Stimulated activated CD8-positive, alpha-beta memory T cell treated with anti-CD3 and anti-CD28 coated beads, Interleukin-12 subunit alpha, Interleukin-12 subunit beta, amount 100 ng/mL, for 24 hours (primary cell): Measurements from ENCODE around the gene LGMN.
"Not testable (repeated sequence)": the region's sequence is repeated elsewhere in the genome, so short reads cannot be mapped to it uniquely, and the experiment has no call there.

Experiments used
- DNase-seq: peaks from one replicate; pipeline ENCODE4 v3.0.0-alpha.2; 2020; ENCODE audit errors: extremely low read depth

LGMN gene

GRCh38 chr14:92694807-92695206, 53.6 kb downstream of the LGMN start:
- no peak for DNase-seq

DNA sequence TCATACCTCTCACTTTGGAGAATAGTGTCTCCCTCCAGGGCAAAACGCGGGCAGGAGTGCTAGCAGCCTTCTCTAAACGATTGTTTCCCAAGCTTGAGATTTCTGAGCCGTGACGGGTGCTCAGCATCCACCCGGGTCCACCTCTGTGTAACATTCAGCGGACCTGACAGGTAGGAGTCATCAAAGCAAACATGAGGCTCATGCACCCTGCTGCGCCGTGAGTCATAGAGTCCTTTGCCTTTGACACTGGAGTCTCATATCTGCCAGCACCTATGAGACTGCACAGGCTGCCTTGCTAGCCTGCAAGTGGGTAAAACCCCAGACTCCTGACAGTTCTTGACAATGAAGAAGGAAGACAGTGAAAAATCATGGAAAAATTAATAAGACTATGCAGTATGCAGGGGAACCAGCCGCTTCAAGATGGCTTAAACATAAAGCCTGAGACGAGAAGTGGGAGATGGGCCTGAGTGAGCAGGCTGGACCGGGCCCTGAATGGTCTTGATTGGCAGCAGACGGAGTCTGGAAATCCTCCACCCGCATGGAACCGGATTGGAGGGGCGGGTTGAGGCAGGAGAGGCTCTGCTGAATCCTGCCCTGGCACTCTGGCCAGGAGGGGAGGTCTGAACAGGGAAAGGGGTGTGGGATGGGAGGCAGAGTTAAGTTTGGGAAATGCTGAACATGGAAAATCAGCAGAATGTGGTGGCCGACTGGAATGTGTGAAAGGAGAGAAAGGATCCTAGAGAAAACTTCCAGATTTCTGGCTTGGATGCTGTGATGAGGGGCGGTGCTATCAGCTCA, 54.2 kb downstream of the LGMN start:
- DNase-seq = no peak

- no peak for DNase-seq
Measured at GRCh38 chr14:92692822-92693226, 55.6 kb downstream of the LGMN start.

DNA sequence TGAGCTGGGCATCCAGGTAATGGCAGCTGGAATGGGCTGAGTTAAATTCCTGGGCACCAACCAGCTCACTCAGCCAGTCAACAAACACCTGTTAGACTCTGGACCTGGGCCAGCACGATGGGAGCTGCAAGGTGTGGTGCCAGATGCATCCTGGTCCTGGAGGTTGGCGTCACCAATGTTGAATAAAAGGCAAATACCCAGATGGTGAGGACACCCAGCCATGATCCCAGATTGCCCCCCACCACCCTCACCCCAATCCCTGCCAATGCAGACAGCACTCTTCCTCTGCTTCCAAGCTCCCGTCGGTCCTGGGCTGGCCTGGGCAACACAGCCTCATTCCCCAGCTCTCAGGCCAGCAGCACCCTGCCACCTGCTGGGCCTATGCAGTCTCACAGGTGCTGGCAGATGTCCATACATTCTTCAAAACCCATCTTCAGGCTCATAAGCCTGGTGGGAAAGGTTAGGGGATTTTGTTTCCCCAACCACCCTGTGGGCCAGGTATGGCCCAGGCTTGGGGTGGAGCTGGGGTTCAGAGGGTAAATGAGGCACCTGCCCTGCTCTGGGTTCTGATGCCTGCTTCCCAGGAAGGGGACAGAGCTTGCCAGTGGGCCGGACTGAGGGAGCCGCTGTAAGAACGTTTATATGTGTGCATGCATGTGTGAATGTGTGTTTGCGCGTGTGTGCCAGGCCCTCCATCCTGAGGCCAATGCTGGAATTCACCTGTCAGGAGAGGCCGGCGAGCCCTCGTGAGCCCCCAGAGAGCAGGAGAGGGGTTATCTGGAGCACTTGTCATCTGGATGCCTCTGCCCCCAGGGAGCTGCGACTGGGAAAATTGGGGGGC, 58.0 kb downstream of the LGMN start:
- DNase-seq = no peak

DNA sequence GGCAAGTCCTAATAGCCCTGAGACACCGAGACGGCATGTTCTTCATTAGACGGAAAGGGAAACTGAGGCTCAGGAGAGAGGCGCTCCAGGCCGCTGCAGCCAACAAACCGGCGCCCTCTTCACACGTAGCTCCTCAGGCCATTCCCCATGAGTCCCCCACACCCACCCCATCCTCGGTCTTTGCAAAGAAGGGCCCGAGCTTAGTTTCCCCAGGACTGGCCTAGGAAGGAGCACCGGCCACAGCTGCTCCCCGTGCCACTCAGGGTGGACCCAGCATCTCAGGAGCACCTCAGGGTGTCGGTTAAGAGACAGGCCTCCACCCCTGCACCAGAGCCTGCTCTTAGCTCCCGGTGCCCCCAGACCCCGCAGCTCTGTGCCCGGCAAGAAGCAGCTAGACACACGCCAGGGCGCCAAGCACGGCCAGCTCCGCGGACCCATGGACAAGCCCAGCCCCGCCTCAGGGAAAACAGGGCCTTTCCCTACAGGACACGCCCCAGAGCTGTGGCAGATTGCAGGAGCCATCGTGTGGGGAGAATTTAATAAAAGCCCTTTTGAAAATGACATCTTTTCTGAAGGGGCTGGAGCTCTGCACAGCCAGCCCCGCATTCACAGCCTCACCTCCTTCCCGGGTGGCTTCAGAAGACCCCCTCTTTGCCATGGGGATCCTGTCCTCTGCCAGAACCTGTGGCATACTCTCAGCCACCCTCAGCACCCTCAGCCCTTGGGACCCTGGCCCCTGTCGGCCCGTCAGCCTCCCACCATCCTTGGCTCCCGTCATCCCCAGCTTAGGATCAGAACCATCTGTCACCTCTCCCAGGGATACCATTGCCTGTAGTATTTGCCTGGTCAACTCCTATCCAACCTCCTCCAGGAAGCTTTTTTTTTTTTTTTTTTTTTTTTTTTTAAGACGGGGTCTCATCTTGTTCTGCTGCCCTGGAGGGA, 59.7 kb downstream of the LGMN start:
- DNase-seq = no peak

GRCh38 chr14:92687681-92688433, 60.6 kb downstream of the LGMN start:
- DNase-seq = no peak

GRCh38 chr14:92686900-92687427, 61.5 kb downstream of the LGMN start:
- DNase-seq = no peak

DNA sequence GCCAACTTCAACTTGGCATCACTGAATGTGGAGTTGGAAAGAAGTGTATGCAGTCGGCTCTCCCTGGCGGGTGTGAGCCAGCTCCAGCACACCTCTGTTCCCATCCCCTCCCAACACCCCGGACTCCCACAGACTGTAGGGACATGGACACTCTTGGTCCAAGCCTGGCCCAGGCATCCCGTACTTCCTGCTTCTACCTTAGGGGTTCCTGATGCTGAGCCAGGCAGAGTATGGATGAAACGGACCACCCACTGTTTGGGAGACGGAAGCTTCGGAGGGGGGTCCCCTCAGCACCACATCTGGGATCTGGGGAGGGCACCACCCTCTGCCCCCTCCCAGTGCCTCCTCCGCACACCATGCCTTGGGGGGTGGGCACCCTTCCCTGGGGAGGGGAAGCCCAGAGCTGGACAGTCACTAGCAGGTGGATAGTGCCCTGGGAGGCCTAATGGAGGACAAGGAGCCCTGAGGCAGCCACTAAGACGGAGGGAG, 62.0 kb downstream of the LGMN start:
- no peak for DNase-seq

DNA sequence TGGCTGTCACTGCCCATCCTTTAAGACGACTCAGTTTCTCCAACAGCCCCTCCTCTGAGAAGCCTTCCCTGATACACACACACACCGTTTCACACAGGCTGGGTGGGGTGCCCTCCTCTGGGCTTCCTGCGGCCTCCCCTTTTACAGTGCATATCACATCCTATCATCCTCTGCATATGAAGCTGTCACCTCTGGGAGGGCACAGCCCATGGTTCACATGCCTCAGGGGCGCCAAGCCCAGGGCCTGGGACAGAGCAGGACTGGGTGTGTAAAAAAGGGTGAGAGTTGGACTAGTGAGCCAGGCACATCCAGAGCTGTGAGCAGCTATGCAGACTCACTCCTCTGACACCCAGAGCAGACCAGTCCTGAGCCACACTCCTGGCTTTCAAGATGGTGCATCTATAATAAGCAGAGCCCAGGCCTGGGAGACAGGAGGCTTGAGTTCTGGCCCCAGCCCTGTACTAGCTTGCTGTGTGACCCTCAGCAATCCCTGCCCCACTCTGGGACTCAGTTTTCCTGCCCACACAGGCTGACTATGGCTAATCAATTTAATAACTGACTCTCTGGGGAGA, 62.6 kb downstream of the LGMN start:
- DNase-seq = no peak

GRCh38 chr14:92684801-92685560, 63.4 kb downstream of the LGMN start:
- DNase-seq = no peak

GRCh38 chr14:92683041-92683440, 65.4 kb downstream of the LGMN start:
- DNase-seq = no peak

GRCh38 chr14:92680781-92681650, 67.4 kb downstream of the LGMN start:
- peak; percentile 24 for DNase-seq

- DNase-seq = not testable (repeated sequence)
Measured at GRCh38 chr14:92680330-92680729, 68.1 kb downstream of the LGMN start.

GRCh38 chr14:92679246-92679645, 69.2 kb downstream of the LGMN start:
- DNase-seq = no peak

DNA sequence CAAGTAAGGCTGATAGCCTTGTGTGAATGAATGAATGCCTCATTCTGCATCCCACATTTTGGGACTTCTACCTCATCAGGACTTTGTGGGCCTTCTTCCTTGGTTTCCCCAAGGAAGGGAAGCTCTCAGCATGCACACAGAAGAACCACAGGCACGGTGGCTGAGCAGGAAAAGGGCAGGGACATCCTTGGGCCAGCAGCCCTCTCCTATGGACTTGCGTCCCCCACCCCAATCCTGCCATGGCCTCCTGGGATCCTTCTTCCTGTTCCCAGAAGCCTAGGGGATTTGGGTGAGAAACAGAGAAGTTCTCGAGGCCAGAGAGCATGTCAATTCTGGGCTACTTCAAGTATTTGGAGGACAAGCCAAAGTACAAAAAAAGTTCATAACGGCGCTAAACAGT, 69.7 kb downstream of the LGMN start:
- no peak for DNase-seq

- DNase-seq = no peak
Measured at GRCh38 chr14:92677955-92678354, 70.5 kb downstream of the LGMN start.

DNA sequence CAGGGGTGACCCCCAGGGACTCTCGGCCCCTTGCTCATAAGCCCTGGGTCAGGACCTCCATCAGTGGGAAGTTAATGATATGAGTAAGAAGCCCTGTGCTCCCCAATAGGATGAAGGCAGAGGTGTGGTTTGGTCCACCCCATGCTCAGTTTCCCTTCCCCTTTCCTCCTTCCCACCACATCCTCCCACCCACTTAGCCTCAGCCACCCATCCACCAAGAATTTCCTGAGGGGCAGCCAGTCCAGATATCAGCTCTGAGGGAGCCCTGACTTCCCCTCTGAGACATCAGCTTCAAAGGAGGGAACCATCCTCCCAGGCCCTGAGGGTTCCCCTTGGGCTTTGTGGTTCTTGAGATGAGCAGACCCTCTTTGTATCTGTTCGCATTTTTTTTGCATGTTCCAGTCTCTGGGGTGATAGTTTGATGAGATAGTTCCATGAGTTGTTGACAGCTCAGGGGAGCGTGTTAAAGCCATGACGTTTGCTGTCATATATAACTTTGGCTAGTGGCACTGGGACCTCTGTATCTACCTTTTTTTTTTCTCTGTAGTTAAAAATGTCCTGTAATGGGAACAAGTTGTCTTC, 71.2 kb downstream of the LGMN start:
- peak; percentile 48 for DNase-seq

DNA sequence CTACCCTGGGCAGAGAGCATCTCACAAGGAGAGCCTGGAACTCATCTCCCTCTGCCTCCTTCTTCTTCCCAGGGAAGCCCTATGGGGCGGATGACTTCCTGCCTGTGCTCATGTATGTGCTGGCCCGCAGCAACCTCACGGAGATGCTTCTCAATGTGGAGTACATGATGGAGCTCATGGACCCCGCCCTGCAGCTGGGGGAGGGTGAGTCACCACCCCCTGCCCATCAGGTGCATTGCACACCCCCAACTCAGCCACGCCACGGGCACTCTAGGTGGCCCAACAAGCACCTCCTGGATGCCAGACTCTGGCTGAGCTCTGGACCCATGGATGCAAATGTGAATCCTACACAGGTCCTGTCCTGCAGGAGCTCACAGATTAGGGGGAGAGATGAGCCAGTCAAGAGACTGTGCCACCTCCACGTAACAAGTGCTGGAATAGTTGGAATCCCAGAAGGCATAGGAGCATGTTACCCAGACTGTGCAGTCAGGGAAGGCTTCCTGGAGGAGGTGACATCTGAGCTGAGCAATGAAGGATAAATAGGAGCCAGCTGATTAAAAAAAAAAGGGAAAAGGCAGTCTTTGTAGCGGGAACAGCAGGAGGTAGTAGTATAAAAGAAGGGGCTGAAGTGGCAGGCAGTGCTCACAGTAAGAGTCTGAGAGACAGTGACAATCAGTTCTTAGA, 71.9 kb downstream of the LGMN start:
- DNase-seq = no peak
